Spleen (tissue), 7 donors: ENCODE data around the gene IL1RL2.
A peak's percentile ranks its signal among the peaks of the same experiment; 100 is the strongest.

Source experiments
- POLR2A ChIP-seq, 3 donors: fragments of 450-650 bp; IDR thresholded peaks; one replicate each; pipeline ENCODE4 v1.5.1; 2017; ENCODE audit warnings: antibody characterized with exemption in 3 of 3, mild to moderate bottlenecking in 1 of 3
- POLR2AphosphoS5 ChIP-seq, 3 donors: sonication (generic); formaldehyde crosslinking; IDR thresholded peaks; one replicate each; pipeline ENCODE4 v1.5.1; 2017; ENCODE audit warnings: antibody characterized with exemption in 3 of 3
- TF ChIP-seq, protein P1 (sequence below), 11 experiments: fragments of 200-600 bp in 7 of 11; fragments of 450-650 bp in 4 of 11; sonication (generic) in 4 of 11; IDR thresholded peaks in 8 of 11; conservative IDR thresholded peaks in 3 of 11; 1 replicate in 7 of 11; 2 replicates in 4 of 11; pipeline versions ENCODE4 v1.4.0 to v1.8.0; 2016 to 2021; ENCODE audit warnings: antibody characterized with exemption in 11 of 11, inconsistent platforms in 4 of 11, mild to moderate bottlenecking in 1 of 11
- donor health status: DM: no; HTN: no; CAD: no; lungs with moderate emphysema.
- donor health status: DM: no; HTN: no; CAD: no.
- donor health status: DM: no; HTN: no; CAD: no.

DNA sequence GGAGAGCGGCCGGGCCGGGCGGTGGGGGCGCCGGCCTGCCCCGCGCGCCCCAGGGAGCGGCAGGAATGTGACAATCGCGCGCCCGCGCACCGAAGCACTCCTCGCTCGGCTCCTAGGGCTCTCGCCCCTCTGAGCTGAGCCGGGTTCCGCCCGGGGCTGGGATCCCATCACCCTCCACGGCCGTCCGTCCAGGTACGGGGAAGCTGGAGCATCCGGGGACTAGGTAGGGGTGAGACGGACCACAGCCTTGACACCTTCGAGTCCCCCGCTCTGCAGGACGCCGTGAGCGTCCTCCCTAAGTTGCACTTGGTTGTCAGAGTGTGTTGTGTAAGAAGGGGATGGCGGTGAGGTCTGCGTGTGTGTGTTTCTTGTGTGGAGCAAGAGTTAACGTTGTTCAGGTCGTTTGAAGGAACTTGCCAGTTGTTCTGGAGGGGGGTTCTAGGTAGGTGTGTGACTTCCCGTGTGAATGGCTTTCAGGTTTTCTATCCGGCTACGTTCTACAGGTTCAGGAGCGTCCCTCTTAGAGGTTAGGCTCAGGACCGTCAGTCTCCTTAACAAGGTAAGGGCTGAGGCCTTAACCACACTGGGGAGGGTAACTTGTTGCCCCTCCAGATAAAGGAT, 43.9 kb upstream of the IL1RL2 start:
- TF ChIP-seq POLR2A (IDR thresholded peaks at IDR 0.05) = no peak
- TF ChIP-seq, protein P1, sequence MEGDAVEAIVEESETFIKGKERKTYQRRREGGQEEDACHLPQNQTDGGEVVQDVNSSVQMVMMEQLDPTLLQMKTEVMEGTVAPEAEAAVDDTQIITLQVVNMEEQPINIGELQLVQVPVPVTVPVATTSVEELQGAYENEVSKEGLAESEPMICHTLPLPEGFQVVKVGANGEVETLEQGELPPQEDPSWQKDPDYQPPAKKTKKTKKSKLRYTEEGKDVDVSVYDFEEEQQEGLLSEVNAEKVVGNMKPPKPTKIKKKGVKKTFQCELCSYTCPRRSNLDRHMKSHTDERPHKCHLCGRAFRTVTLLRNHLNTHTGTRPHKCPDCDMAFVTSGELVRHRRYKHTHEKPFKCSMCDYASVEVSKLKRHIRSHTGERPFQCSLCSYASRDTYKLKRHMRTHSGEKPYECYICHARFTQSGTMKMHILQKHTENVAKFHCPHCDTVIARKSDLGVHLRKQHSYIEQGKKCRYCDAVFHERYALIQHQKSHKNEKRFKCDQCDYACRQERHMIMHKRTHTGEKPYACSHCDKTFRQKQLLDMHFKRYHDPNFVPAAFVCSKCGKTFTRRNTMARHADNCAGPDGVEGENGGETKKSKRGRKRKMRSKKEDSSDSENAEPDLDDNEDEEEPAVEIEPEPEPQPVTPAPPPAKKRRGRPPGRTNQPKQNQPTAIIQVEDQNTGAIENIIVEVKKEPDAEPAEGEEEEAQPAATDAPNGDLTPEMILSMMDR (IDR thresholded peaks at IDR 0.05 in 8 of 11, conservative IDR thresholded peaks at IDR 0.05 in 3 of 11) = no peak
- peak in 1 of 3 donors; percentile 24 for TF ChIP-seq POLR2AphosphoS5 (IDR thresholded peaks at IDR 0.05)
